Caco-2 (cell line): ENCODE data around the gene PRSS22. TPM values are rescaled to one million over a fixed set of nuclear protein-coding genes. Genes with fewer than 3 reads are reported as not detected.

Experiments used
- BruUV-seq: library from RNA; stranded (reverse); fragments of 400-500 nt; replicated peaks from 2 replicates; lab custom pipeline; 2021; lab: Mats Ljungman, UMichigan
- CTCF ChIA-PET: fragments of 300-600 bp; sonication (Branson Sonifier 250); formaldehyde crosslinking; loops from one replicate; lab custom pipeline; 2022; ENCODE audit warnings: antibody characterized with exemption; lab: Charles Lee
- POLR2A ChIA-PET: fragments of 300-600 bp; sonication (Branson Sonifier 250); formaldehyde crosslinking; loops from one replicate; lab custom pipeline; 2022; ENCODE audit warnings: antibody characterized with exemption; lab: Charles Lee
- DNase-seq, 2 experiments: peaks; one replicate each; pipeline versions ENCODE4 v3.0.0 to v3.0.0-alpha.2; 2020 to 2022
- H3K27me3 ChIP-seq: replicated peaks from 2 replicates; pipeline ENCODE4 v1.6.0; 2011; ENCODE audit warnings: low read length; ENCODE audit not compliant: control insufficient read depth, insufficient read depth
- H3K36me3 ChIP-seq: 2 replicates; pipeline ENCODE4 v1.5.1; 2011; ENCODE audit warnings: low read length; ENCODE audit not compliant: control insufficient read depth, insufficient read depth
- H3K4me1 ChIP-seq: fragments of 250-450 bp; sonication (Bioruptor Pico); 2 replicates; pipeline ENCODE4 v1.5.1; 2020; ENCODE audit warnings: mild to moderate bottlenecking
- H3K4me3 ChIP-seq: 2 replicates; pipeline ENCODE4 v1.5.1; 2011; ENCODE audit warnings: low read depth, mild to moderate bottlenecking, control low read depth, low read length
- H3K9me3 ChIP-seq: fragments of 250-450 bp; sonication (Bioruptor Pico); 2 replicates; pipeline ENCODE4 v1.5.1; 2020; ENCODE audit warnings: mild to moderate bottlenecking, moderate library complexity
- H3K27ac Mint-ChIP-seq: one replicate; pipeline ENCODE4 v1.8.0; 2022; ENCODE audit warnings: mixed read lengths; ENCODE audit not compliant: unreplicated experiment
- H3K27me3 Mint-ChIP-seq: one replicate; pipeline ENCODE4 v1.8.0; 2022; ENCODE audit warnings: mixed read lengths; ENCODE audit not compliant: insufficient read depth, unreplicated experiment
- H3K36me3 Mint-ChIP-seq: one replicate; pipeline ENCODE4 v1.8.0; 2022; ENCODE audit warnings: mild to moderate bottlenecking, mixed read lengths; ENCODE audit not compliant: insufficient read depth, unreplicated experiment
- H3K4me1 Mint-ChIP-seq: one replicate; pipeline ENCODE4 v1.8.0; 2022; ENCODE audit warnings: low read depth, mixed read lengths; ENCODE audit not compliant: unreplicated experiment
- H3K4me3 Mint-ChIP-seq: one replicate; pipeline ENCODE4 v1.8.0; 2022; ENCODE audit warnings: mild to moderate bottlenecking, moderate library complexity, mixed read lengths; ENCODE audit not compliant: unreplicated experiment
- H3K9me3 Mint-ChIP-seq: one replicate; pipeline ENCODE4 v1.8.0; 2022; ENCODE audit warnings: mixed read lengths; ENCODE audit not compliant: unreplicated experiment
- CTCF ChIP-seq, 2 experiments: fragments of 200-600 bp in 1 of 2; IDR thresholded peaks; 1 replicate in 1 of 2; 2 replicates in 1 of 2; pipeline versions ENCODE4 v1.5.1 to v1.8.0; 2011 to 2022; ENCODE audit warnings: antibody characterized with exemption in 1 of 2, control low read depth in 1 of 2, inconsistent platforms in 1 of 2, low read depth in 1 of 2, low read length in 1 of 2, mild to moderate bottlenecking in 1 of 2, moderate library complexity in 1 of 2; ENCODE audit not compliant: insufficient read depth in 1 of 2, severe bottlenecking in 1 of 2, unreplicated experiment in 1 of 2
- intact Hi-C: fragments of 100-400 bp; cut with micrococcal nuclease; formaldehyde crosslinking; loops from one replicate; pipeline ENCODE4 v1.10.0; 2022; ENCODE audit not compliant: unreplicated experiment
- total RNA-seq: library from RNA; stranded (reverse); gene quantifications from 2 replicates; pipeline ENCODE4 v1.2.3, GENCODE V29; 2022

PRSS22 gene
- total RNA-seq, 1 experiment from 2014 or later: 131 TPM

GRCh38 chr16:2905988-2906387 lies 48.0 kb upstream of the PRSS22 start:
- Mint-ChIP-seq H3K27me3 (no peaks in the 10 kb centered on the region), H3K27ac (peak overlapping the region; percentile 80), H3K36me3 (peaks cover 33% of the 10 kb centered on the region), H3K4me1 (peaks cover 5% of the 10 kb centered on the region), H3K9me3 (no peaks in the 10 kb centered on the region), H3K4me3 (peak overlapping the region; percentile 92)
- H3K27me3 ChIP-seq: no peaks in the 10 kb centered on the region
- peak overlapping the region; percentile 18 for H3K4me3 ChIP-seq
- no TSS peak for BruUV-seq
- DNase-seq: no peak
- H3K4me1 ChIP-seq: peaks cover 6% of the 10 kb centered on the region
- H3K9me3 ChIP-seq: no peaks in the 10 kb centered on the region
- intact Hi-C loops: loop anchor here (1.0 kb wide), 1 partner anchor 23 kb away; the partner anchor contains the start of gene FLYWCH2
- CTCF ChIA-PET: interaction anchor here (0.9 to 1.5 kb wide), 7 partner anchors 13 to 67 kb away, joined by 3 to 15 read pairs (median 3); partner anchors contain the start of gene FLYWCH2
- no peak for TF ChIP-seq CTCF (IDR thresholded peaks at IDR 0.05; ENCODE audit: insufficient read depth in 1 of 2, low read depth in 1 of 2, low read length in 1 of 2, severe bottlenecking in 1 of 2, unreplicated experiment in 1 of 2)
- no peaks in the 10 kb centered on the region for H3K36me3 ChIP-seq
- POLR2A ChIA-PET: interaction anchor here (0.5 to 1.0 kb wide), 5 partner anchors 23 to 117 kb away, joined by 3 to 18 read pairs (median 6); partner anchors contain the start of gene FLYWCH2

- Mint-ChIP-seq H3K36me3 (peaks cover 33% of the 10 kb centered on the region), H3K9me3 (no peaks in the 10 kb centered on the region), H3K4me3 (peak overlapping the region; percentile 92), H3K4me1 (peaks cover 5% of the 10 kb centered on the region), H3K27me3 (no peaks in the 10 kb centered on the region), H3K27ac (peak overlapping the region; percentile 90)
- no TSS peak for BruUV-seq
- Histone ChIP-seq H3K4me3 (peak overlapping the region; percentile 88), H3K36me3 (no peaks in the 10 kb centered on the region), H3K9me3 (no peaks in the 10 kb centered on the region), H3K27me3 (no peaks in the 10 kb centered on the region), H3K4me1 (peaks cover 6% of the 10 kb centered on the region)
- ChIA-PET CTCF (interaction anchor here (0.6 to 1.5 kb wide), 9 partner anchors 14 to 67 kb away, joined by 3 to 15 read pairs (median 4); partner anchors contain the start of gene FLYWCH2), POLR2A (interaction anchor here (0.5 to 1.0 kb wide), 5 partner anchors 22 to 118 kb away, joined by 3 to 18 read pairs (median 6); partner anchors contain the start of gene FLYWCH2)
- intact Hi-C loops: loop anchor here (1.0 kb wide), 1 partner anchor 22 kb away; the partner anchor contains the start of gene FLYWCH2
- no peak for TF ChIP-seq CTCF (IDR thresholded peaks at IDR 0.05; ENCODE audit: insufficient read depth in 1 of 2, low read depth in 1 of 2, low read length in 1 of 2, severe bottlenecking in 1 of 2, unreplicated experiment in 1 of 2)
- DNase-seq: peak; percentile 99 to 100
Measured at GRCh38 chr16:2905241-2905987, 47.4 kb upstream of the PRSS22 start.

- TF ChIP-seq CTCF (IDR thresholded peaks at IDR 0.05; ENCODE audit: insufficient read depth in 1 of 2, low read depth in 1 of 2, low read length in 1 of 2, severe bottlenecking in 1 of 2, unreplicated experiment in 1 of 2): no peak
- Histone ChIP-seq H3K36me3 (no peaks in the 10 kb centered on the region), H3K9me3 (no peaks in the 10 kb centered on the region), H3K4me3 (peak overlapping the region; percentile 88), H3K27me3 (no peaks in the 10 kb centered on the region), H3K4me1 (peaks cover 6% of the 10 kb centered on the region)
- TSS peak; percentile 92 for BruUV-seq
- intact Hi-C loops: loop anchor here (1.0 kb wide), 1 partner anchor 22 kb away; the partner anchor contains the start of gene FLYWCH2
- DNase-seq: no peak
- H3K9me3 Mint-ChIP-seq: no peaks in the 10 kb centered on the region
- POLR2A ChIA-PET: interaction anchor here (1.0 kb wide), 2 partner anchors 22 to 118 kb away, joined by 6 to 18 read pairs; partner anchors contain the start of gene FLYWCH2
- H3K27ac Mint-ChIP-seq: peak overlapping the region; percentile 90
- CTCF ChIA-PET: interaction anchor here (0.6 to 1.5 kb wide), 7 partner anchors 14 to 66 kb away, joined by 3 to 15 read pairs (median 4); no protein-coding TSS in a partner anchor
- H3K36me3 Mint-ChIP-seq: peaks cover 33% of the 10 kb centered on the region
- no peaks in the 10 kb centered on the region for H3K27me3 Mint-ChIP-seq
- peak overlapping the region; percentile 92 for H3K4me3 Mint-ChIP-seq
- H3K4me1 Mint-ChIP-seq: peaks cover 5% of the 10 kb centered on the region
Measured at GRCh38 chr16:2904922-2905240, 46.9 kb upstream of the PRSS22 start.
